Myocyte (in vitro differentiated cells): Measurements from ENCODE around the gene POLN. TPM values are rescaled to one million over a fixed set of nuclear protein-coding genes. Genes with fewer than 3 reads are reported as not detected.
"Not testable (repeated sequence)": the region's sequence is repeated elsewhere in the genome, so short reads cannot be mapped to it uniquely, and the experiment has no call there.

Source experiments
- DNase-seq: peaks from one replicate; pipeline ENCODE4 v3.0.0-alpha.2; 2012; ENCODE audit warnings: low read depth
- total RNA-seq: library from RNA; depleted of rRNA; stranded (reverse); fragments of >200 nt; gene quantifications from 2 replicates; pipeline ENCODE4 v1.2.3, GENCODE V29; 2014

Gene POLN
- total RNA-seq, 1 donor from 2014 or later, result 7.8 TPM

DNA sequence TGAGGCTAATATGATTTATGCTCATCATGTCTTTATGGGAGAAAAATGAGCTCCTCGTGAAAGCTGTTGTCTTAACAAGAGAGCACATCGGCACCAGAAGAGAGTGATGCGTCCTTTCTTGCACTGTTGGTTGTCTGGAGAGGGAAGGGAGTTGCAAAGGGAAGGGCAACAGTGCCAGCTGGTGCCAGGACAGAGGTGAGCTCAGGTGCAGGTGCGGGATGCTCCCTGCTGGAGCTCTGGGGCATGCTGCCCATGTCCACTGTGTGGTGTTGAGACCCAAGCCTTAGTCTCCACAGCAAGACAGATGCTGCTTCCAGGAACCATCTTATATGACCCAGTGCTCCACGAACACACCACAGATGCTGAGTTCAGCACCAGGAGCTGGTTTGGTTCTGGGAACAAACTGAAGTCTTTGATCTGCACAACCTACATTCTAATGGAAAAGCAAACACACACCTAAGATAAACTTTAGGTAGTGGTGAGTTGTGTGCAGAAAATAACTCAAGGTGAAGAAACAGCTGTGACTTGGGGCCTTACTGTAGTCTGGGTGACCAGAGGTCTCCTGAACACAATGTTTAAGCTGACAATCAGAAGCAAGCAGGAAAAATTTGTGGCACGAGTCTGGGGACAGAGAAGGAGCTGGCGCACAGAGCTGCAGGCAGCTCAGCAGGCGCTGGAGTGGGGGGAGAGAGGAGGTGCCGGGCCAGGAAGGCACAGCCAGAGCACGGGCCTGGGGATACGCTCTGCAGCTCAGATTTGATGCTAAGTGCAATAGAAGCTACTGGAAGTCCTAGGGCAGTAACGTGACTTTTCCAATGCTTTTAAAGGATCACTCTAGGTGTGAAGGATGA, 73.2 kb downstream of the POLN start:
- DNase-seq, result no peak

DNA sequence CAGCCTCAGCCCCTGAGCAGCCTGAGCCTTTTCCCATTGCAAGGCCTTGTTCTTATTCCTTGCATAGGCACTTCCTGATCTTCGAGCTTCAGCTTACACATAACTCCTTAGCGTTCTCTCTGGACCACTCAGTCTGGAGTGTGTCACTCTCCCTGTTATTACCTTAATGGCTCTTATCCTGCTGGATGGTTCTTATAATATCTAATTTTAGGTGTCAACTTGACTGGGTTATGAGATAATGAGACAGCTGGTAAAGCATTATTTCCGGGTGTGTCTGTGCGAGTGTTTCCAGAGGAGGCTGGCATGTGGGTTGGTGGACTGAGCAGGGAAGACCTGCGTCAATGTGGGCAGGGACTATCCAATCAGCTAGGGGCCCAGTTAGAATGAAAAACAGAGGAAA, 75.7 kb downstream of the POLN start:
- DNase-seq, result peak; percentile 83

DNA sequence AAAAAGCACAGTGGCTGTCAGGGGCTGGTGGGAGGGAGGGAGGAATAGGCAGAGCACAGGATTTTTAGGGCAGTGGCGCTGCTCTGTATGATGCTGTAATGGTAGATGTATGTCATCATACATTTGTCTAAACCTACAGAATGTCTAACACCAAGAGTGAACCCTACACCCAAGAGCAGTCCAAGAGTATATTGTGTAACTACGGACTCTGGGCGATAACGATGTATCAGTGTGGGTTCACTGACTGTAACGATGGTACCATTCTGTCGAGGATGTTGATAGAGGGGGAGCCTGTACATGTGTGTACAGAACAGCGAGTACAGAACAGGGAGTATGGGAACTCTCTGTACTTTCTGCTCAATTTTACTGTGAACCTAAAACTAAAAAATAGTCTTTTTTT, 76.5 kb downstream of the POLN start:
- no peak for DNase-seq

DNA sequence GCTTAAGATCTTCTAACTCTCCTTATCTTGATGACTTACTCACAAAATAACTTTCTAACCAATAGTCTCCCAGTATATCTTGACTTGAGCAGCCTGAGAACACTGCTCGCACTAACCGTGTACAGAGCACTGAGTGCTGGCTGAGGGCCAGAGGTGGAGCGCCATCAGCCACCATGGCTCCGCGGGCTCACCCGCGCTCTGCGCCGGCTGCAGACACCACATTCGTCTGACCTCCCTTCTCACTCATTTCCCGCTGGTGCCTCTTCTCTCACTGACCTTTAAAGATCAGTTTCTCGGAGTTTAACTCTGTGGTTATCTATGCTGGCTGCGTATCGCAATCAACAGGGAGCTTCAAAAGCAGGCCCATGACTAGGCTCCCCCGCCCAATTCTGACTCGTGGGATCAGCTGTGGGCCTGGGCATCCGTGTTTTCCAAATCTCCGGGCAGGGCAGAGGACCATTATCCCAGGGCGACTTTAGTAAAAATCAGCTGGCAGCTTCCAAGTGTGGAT, 78.6 kb downstream of the POLN start:
- DNase-seq, result no peak

DNA sequence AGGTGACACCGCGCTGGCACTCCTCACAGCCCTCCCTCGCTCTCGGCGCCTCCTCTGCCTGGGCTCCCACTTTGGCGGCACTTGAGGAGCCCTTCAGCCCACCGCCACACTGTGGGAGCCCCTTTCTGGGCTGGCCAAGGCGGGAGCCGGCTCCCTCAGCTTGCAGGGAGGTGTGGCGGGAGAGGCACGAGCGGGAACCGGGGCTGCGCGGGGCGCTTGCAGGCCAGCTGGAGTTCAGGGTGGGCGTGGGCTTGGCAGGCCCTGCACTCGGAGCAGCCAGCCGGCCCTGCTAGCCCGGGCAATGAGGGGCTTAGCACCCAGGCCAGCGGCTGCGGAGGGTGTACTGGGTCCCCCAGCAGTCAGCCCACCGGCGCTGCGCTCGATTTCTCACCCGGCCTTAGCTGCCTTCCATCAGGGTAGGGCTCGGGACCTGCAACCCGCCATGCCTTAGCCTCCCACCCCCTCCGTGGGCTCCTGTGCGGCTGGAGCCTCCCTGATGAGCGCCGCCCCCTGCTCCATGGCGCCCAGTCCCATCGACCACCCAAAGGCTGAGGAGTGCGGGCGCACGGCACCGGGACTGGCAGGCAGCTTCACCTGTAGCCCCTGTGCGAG, 80.7 kb downstream of the POLN start:
- DNase-seq, result not testable (repeated sequence)

DNA sequence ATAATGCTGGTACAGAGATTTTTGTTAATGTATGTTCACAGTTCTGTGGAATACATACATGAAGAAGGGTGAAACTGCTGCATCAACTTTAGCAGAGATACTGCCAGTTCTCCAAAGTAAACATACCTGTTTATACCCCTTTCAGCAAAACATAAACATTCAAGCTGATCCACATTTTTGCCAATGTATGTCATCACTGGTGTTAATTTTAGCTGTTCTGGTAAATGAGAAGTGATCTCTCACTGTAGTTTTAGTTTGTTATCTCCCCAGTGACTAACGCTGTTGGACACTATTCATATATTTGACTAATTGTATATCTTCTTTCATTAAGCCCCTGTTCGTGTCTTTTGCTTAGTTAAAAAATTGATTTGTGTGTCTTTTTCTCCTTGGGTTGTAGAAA, 82.0 kb downstream of the POLN start:
- no peak for DNase-seq

DNA sequence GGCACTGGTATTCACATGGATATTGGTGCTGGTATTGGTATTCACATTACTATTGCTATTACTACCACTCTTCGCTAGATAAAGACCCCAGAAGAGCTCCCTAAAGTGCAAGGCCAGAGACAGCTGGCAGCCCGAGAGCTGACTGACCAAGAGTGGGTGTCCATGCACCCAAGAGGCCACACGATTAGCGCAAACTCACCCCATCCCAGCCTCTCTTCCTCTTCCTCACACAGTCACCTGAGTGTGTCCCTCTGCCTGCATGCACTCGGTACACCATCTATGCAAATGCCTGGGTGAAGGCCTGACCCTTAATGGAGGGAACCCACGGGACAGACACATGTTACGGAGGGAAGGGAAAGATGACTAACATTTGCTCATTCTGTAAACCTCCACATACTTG, 86.7 kb downstream of the POLN start:
- no peak for DNase-seq

DNA sequence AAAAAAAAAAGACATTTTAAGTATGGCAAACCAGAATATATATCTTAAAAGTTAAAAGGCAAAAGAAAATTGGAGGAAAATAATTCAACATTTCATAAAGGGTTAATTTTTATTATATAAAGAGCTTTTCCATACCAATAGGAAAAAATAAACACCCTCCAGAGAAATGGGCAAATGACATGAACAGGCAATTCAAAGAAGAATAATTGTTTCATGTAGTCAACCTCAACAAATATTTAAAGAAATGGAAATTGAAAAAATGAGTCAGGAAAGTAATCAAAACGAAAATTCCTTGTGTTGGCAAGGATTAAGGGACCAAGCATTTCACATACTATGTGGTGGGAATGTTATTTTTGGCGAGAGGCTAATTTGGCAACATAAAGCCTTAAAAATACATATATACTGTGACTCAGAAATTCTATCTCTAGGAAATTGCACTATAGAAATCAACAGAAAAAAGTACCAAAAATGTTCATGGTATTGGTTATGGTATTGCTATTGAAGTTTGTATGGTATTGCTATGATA, 87.6 kb downstream of the POLN start:
- no peak for DNase-seq

DNA sequence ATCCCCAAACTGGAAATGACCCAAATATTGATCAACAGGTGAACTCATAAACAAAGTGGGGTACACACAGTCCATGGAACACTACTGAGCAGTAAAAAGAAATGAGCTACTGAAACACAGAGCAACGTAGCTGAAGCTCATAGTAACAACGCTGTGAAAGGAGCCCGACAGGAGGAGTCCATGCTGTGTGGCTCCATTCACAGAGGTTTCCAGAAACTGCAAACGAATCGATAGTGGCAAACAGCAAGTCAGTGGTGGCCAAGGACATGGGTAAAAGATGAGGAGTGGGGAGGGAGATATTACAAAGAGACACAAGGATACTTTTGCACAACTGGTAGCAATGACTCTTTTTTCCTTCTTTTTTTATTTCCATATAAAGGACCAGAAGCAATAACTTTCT, 90.4 kb downstream of the POLN start:
- DNase-seq, result no peak

DNA sequence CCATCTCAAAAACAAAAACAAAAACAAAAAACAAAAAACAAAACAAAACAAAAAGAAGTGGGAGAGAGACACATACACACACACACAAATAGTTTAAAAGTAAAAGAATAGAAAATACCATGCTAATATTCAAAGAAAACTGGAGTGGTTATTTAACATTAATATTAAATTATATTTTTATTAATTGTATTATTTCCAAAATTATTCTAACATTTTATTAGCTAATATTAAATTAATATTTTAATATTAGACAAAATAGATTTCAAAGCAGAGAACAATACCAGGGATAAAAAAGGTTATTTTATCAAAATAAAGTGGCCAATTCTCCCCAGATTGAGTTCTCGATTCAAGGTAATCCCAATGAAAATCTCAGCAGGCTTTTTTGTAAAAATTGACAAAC, 91.8 kb downstream of the POLN start:
- DNase-seq, result no peak

DNA sequence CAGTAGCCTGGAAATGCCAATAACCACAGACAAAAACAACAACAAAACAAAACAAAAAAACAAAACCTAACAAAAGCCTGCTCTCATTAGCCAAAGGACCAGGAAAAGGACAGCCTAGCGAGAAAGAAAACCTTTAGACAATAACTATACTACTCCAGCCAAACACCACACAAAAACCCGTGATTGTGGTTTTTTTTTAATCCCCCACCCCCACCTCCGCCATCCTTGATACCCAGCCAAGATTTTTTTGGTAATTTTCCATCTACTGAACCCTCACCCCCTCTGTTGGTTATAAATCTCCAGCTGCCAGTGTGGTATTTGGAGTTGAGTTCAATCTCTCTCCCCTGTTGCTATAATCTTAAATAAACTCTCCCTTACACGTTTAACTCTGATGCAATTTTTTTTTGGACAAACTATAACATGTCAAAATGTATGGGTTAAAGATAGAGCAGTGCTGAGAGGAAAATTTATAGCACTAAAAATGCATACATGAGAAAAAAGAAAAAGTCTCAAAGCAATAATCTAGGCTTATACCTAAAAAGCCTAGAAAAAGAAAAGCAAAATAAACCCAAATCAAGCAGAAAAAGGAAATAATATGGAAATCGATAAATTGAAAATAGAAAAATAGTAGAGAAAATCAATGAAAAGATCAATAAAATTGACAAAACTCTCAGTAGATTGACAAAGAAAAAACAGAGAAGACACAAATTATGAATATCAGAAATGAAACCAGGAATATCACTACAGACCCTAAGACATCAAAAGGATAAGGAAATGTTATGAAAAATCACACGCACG, 99.1 kb downstream of the POLN start:
- peak; percentile 68 for DNase-seq

DNA sequence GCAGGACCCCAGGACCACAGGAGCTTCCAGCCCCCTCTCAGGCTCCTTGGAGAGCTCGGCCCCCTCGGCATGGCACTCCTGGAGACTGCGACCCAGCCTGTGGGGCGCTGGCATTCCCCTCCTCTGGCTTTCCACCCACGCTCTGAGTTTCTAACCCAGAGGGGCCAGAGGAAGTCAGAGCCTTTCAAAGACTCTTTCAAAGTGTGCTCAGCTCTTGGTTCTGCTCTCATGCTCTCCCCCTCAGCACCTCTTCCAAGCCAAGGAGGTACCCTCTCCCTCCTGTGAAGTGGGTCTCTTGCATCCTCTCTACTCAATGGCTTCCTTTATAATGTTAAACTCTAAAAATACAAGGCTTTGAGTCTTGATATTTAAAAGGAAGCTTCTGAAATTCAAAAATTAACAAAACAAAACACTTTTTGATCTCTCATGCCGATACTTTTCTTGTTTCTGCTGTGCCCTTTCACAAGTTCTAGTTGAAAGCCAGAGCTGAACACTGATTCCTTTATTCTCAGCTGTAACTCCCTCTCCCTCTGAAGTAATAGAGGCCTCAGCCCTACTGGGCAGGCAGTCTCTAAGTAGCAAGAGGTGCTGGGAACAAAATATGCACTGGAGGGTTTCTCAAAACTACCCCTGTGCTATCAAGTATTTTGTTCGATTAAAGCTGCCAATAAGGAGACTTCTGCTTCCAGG, 100.0 kb downstream of the POLN start:
- DNase-seq, result peak; percentile 27

DNA sequence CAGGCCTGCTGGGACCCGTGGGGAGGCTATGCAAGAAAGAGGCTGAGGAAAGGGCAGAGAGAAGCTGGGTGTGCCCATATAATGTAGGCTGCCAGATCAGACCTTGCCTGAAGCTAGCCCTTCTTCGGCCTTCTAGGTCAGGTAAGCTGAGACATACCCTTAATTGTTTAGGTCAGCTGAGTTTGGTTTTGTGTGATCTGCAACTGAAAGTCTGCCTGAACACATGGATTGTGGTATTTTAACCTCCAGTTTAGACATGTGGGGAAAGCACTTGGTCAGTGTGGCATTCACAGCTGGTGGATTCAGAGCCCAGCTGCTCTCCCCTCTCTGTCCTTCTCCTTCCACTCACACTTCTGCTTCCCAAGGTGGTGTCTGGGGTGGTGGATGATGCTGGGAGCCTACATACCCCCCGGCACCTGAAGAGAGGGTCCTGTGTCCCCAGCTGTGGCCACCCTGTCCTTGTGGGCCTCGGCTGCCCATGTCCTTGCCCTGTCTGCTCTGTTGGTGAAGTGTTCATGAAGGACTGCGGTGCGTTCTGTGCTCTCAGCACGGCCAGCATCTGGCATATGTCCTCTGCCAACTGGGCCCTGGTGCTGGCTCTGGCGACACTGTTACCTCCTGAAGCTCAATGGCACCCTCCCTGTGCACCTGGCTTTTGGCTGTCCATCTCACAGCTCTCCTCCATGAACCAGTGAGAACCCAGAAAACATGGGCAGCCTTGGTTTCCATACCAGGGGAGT, 100.7 kb downstream of the POLN start:
- peak; percentile 90 for DNase-seq

DNA sequence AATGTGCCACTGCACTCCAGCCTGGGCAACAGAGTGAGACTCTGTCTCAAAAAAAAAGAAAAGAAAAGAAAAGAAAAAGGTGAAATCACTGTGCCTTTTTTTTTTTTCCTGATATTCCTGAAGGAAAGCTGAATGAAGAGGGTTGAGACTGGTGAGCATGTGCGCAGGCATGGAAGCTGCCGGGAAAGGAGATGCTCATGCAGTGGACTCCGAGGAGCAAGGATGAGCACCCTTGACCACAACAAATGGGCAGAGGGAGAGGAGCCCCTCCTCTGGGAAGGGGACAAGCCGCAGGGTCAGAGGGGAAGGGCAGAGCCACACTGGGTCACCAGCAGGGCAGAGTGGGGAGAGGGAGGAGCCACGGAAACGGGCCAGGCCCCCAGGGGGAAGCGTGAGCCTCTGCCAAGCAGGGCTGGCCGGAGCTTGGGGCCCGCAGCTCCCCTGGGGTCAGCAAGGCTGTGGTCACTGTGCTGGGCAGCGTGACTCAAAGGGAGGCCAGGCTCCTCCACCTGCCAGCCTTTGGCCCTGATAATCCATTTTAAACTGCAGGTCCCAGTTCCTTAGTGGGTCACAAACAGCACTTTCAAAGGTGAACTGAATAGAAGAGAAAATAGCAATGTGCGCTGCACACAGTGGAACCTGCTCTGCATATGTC, 102.9 kb downstream of the POLN start:
- DNase-seq, result peak; percentile 84

DNA sequence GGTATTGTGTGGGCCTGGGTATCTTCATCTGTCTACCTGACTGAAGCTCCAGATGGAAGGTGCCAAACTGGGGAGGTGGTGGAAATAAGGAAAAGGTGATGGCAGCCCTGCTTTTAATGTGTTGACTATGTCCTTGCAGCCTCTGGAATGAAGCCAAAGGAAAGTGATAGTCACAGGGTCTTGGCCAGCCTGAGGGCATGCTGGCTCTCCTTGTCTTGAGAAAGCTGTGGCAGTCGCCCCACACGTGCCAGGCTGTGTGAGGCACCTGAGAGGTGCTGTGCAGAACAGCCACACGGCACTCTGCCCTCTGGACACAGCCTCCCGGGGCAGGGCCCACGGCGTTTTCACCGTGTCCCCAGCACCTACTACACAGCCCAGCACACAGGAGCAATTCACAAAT, 105.2 kb downstream of the POLN start:
- DNase-seq, result no peak

DNA sequence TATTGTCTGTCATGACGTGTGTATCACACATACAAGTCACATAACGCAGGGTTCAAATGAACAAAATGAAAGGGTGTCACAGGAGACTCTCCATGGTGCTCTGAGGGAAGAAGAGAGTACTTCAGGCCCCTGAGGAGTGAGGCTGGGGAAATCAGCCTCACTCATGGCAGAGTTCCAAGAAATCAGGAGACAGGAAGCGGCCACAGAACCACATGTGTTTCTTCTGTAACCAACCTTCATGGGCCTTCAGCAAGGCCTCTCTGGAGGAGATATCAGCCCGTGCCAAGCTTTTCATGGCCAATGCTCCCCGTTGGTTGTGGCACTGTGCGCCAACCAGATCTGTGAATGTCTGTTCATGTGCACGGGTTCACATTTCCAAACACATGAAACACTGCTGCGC, 106.8 kb downstream of the POLN start:
- peak; percentile 45 for DNase-seq

DNA sequence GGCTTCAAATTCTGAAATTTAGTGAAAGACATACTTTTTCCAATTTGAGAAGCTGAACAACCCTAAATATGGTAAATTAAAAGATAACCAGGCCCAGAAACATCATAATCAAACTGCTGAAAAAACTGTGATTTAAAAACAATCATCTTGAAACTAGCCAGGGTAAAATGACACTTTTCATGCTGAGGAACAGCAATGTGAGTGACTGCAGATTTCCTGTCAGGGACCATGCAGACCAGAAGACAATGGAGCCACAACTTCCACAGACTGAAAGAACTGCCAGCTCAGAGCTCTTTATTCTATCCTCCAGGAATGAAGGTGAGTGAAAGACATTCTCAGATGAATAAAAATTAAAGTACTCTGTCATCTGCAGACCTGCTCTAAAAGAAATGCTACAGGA, 109.5 kb downstream of the POLN start:
- no peak for DNase-seq

DNA sequence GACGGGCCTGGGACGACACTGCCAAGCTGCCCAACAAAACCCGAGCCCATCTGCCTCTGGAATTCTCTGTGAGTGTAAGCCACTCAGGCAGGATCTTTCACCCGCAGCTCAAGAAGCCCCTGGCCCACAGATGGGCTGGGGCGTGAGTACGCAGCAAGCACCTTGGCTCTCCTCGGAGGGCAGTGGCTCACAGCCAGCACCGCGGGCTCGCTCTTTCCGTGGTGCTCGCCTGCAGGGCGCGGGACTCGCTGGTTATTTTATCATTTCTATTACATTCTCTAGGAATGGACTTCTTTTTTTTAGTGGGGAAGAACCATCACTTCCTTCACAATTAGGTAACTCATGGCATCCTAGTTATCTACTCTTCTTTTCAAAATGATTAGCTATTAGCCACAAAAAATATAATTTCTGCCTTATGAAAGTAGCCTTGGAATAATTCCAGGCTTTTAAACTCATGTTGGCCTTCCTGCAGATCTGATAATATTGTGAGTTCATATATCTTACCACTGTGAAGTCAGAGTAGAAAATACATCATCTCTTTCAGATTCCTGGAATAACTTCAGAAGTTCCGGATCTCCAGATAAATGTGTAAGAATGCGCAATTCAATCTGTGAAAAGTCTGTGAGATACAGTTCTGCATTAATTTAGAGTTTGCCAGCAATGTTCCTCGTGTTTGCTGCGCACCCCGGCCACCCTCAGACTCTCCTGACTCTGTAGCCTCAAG, 114.2 kb downstream of the POLN start:
- DNase-seq, result no peak
